Heart left ventricle (tissue), 13 donors: ENCODE results near the gene EFCAB3.
"Not testable (repeated sequence)": the region's sequence is repeated elsewhere in the genome, so short reads cannot be mapped to it uniquely, and the experiment has no call there.

Experiments
- CTCF ChIP-seq, 12 donors: fragments of 200-600 bp; sonication (generic) in 4 of 12; IDR thresholded peaks; one replicate each; pipeline versions ENCODE4 v1.5.0 to v1.8.0; 2018 to 2022; ENCODE audit warnings: antibody characterized with exemption in 12 of 12, mild to moderate bottlenecking in 5 of 12
- POLR2A ChIP-seq, 2 donors: fragments of 450-650 bp; IDR thresholded peaks; one replicate each; pipeline ENCODE4 v1.6.1; 2017; ENCODE audit warnings: antibody characterized with exemption in 2 of 2, mild to moderate bottlenecking in 2 of 2, moderate library complexity in 2 of 2
- donor health status: ischemic (EF 13 %, LVEDD 7.1; RV severe dilation, severe dysfunction).
- donor health status: DM: no; HTN: yes; CAD: no.
- donor health status: DM: no; HTN: no; CAD: no.
- donor health status: ischemic (EF 25% LVEDD 6.9; RV normal size, moderate dysfunction).
- donor health status: ischemic (EF 25% LVEDD 5.7; RV mildly dilated, moderate dysfunction).
- donor health status: ischemic (EF 35%, LVEDD 5.7; RV mildly dilated, moderate dysfunction).
- donor health status: nonischemic (EF 11% LVEDD 7.7; RV severe dilation, severe dysfunction).
- donor health status: DM: yes; HTN: yes; CAD: no.
- donor health status: PGD.
- donor health status: ischemic (EF 29% LVEDD 5.4; RV normal size, mild dysfunction).
- donor health status: nonischemic (EF 23%, LVEDD 6.1; RV moderate dilation, normal function).

GRCh38 chr17:62454111-62454510, 73.8 kb downstream of the EFCAB3 start:
- not testable (repeated sequence) for TF ChIP-seq CTCF, POLR2A (IDR thresholded peaks at IDR 0.05)
